Type B pancreatic cell (in vitro differentiated cells): ENCODE data around the gene APOE. TPM values are rescaled to one million over a fixed set of nuclear protein-coding genes. Genes with fewer than 3 reads are reported as not detected.
"Not testable (repeated sequence)": the region's sequence is repeated elsewhere in the genome, so short reads cannot be mapped to it uniquely, and the experiment has no call there.

Experiments
- DNase-seq: peaks from one replicate; pipeline ENCODE4 v3.0.0; 2021; ENCODE audit warnings: mixed read lengths; ENCODE audit not compliant: unreplicated experiment; ENCODE audit errors: extremely low spot score
- H3K27ac Mint-ChIP-seq: 2 replicates; pipeline ENCODE4 v1.8.0; 2021; ENCODE audit warnings: mild to moderate bottlenecking, mixed read lengths
- H3K27me3 Mint-ChIP-seq: 2 replicates; pipeline ENCODE4 v1.8.0; 2021; ENCODE audit warnings: mixed read lengths
- H3K36me3 Mint-ChIP-seq: 2 replicates; pipeline ENCODE4 v1.8.0; 2021; ENCODE audit warnings: mixed read lengths
- H3K4me1 Mint-ChIP-seq: one replicate; pipeline ENCODE4 v1.8.0; 2021; ENCODE audit warnings: mixed read lengths; ENCODE audit not compliant: unreplicated experiment
- H3K4me3 Mint-ChIP-seq: 2 replicates; pipeline ENCODE4 v1.8.0; 2021; ENCODE audit warnings: mild to moderate bottlenecking, mixed read lengths
- H3K9me3 Mint-ChIP-seq: 2 replicates; pipeline ENCODE4 v1.8.0; 2021; ENCODE audit warnings: mixed read lengths
- CTCF ChIP-seq: fragments of 200-600 bp; sonication (generic); conservative IDR thresholded peaks from 2 replicates; pipeline ENCODE4 v1.5.0; 2021; ENCODE audit warnings: antibody characterized with exemption, mild to moderate bottlenecking
- total RNA-seq: library from RNA; stranded (reverse); gene quantifications from 2 replicates; pipeline ENCODE4 v1.2.1, GENCODE V29; 2021; ENCODE audit warnings: low replicate concordance

Gene APOE
- total RNA-seq, 1 donor from 2014 or later: 168 TPM

GRCh38 chr19:44909775-44910174 is 4.2 kb downstream of the APOE start:
- peak overlapping the region; percentile 6 for H3K27ac Mint-ChIP-seq
- no peaks in the 10 kb centered on the region for H3K36me3 Mint-ChIP-seq
- H3K4me1 Mint-ChIP-seq: peaks cover 28% of the 10 kb centered on the region
- H3K9me3 Mint-ChIP-seq: no peaks in the 10 kb centered on the region
- no peak overlapping the region for H3K4me3 Mint-ChIP-seq
- no peak for DNase-seq
- no peak for TF ChIP-seq CTCF
- H3K27me3 Mint-ChIP-seq: peaks cover 5% of the 10 kb centered on the region

GRCh38 chr19:44911896-44912295 is 6.3 kb downstream of the APOE start:
- H3K27me3 Mint-ChIP-seq, H3K9me3 Mint-ChIP-seq, H3K27ac Mint-ChIP-seq, H3K36me3 Mint-ChIP-seq, DNase-seq: not testable (repeated sequence)
- peak overlapping the region; percentile 44 for H3K4me3 Mint-ChIP-seq
- H3K4me1 Mint-ChIP-seq: peaks cover 23% of the 10 kb centered on the region

GRCh38 chr19:44912854-44913253 is 7.3 kb downstream of the APOE start:
- peaks cover 7% of the 10 kb centered on the region for H3K27me3 Mint-ChIP-seq

GRCh38 chr19:44913512-44914432 is 8.2 kb downstream of the APOE start:
- H3K4me3 Mint-ChIP-seq: peak overlapping the region; percentile 99
- H3K27ac Mint-ChIP-seq: peak overlapping the region; percentile 97
- H3K36me3 Mint-ChIP-seq, H3K9me3 Mint-ChIP-seq, DNase-seq, H3K27me3 Mint-ChIP-seq: not testable (repeated sequence)
- peaks cover 23% of the 10 kb centered on the region for H3K4me1 Mint-ChIP-seq

More at GRCh38 chr19:44912854-44913253, 7.3 kb downstream of the APOE start:
- H3K36me3 Mint-ChIP-seq: no peaks in the 10 kb centered on the region
- DNase-seq: no peak
- H3K27ac Mint-ChIP-seq: peak overlapping the region; percentile 13
- H3K4me3 Mint-ChIP-seq: peak overlapping the region; percentile 34
- H3K4me1 Mint-ChIP-seq: peaks cover 23% of the 10 kb centered on the region
- no peak for TF ChIP-seq CTCF
- H3K9me3 Mint-ChIP-seq: no peaks in the 10 kb centered on the region

- Mint-ChIP-seq H3K4me1 (peaks cover 23% of the 10 kb centered on the region), H3K27ac (peak within 1 kb of the TSS; percentile 97), H3K4me3 (peak within 1 kb of the TSS; percentile 99)
- peak; percentile 87 for DNase-seq
- not testable (repeated sequence) for H3K9me3 Mint-ChIP-seq, H3K27me3 Mint-ChIP-seq, H3K36me3 Mint-ChIP-seq
Measured at GRCh38 chr19:44914433-44915206, 9.0 kb downstream of the APOE start, which contains the start of gene APOC1. APOC1 (plus strand) TSS chr19:44914608; CDS start chr19:44914892, 284 bp downstream.

- Mint-ChIP-seq H3K27me3 (peaks cover 7% of the 10 kb centered on the region), H3K4me3 (no peak overlapping the region), H3K36me3 (no peaks in the 10 kb centered on the region), H3K9me3 (no peaks in the 10 kb centered on the region), H3K4me1 (peaks cover 11% of the 10 kb centered on the region), H3K27ac (no peak overlapping the region)
- no peak for TF ChIP-seq CTCF
- DNase-seq: no peak
Measured at GRCh38 chr19:44924243-44924725, 18.7 kb downstream of the APOE start.
